Peyer's patch (tissue), 4 donors: ENCODE data around the gene ANG. TPM values are rescaled to one million over a fixed set of nuclear protein-coding genes. Genes with fewer than 3 reads are reported as not detected.
"Not testable (repeated sequence)": the region's sequence is repeated elsewhere in the genome, so short reads cannot be mapped to it uniquely, and the experiment has no call there.

Source experiments
- DNase-seq, 3 donors: peaks; one replicate each; pipeline ENCODE4 v3.0.0-alpha.2; 2017 to 2019
- H3K27ac ChIP-seq, 4 donors: fragments of 200-600 bp; sonication (generic); one replicate each; pipeline ENCODE4 v1.5.1; 2016 to 2019
- H3K27me3 ChIP-seq, 2 donors: fragments of 200-600 bp; sonication (generic); one replicate each; pipeline ENCODE4 v1.5.1; 2019
- H3K36me3 ChIP-seq, 3 donors: fragments of 200-600 bp; sonication (generic); one replicate each; pipeline ENCODE4 v1.5.1; 2016 to 2019
- H3K4me1 ChIP-seq, 4 donors: fragments of 200-600 bp; sonication (generic); one replicate each; pipeline ENCODE4 v1.5.1; 2016 to 2019
- H3K4me3 ChIP-seq, 4 donors: fragments of 200-600 bp; sonication (generic); 1 replicate in 3 of 4; 2 replicates in 1 of 4; pipeline ENCODE4 v1.5.1; 2016 to 2019; ENCODE audit warnings: mild to moderate bottlenecking in 1 of 4
- H3K9me3 ChIP-seq, 4 donors: fragments of 200-600 bp; sonication (generic); one replicate each; pipeline ENCODE4 v1.5.1; 2016 to 2019; ENCODE audit warnings: mild to moderate bottlenecking in 1 of 4
- CTCF ChIP-seq, 6 experiments: fragments of 450-650 bp in 4 of 6; fragments of 200-600 bp in 2 of 6; sonication (generic) in 1 of 6; IDR thresholded peaks; one replicate each; pipeline ENCODE4 v1.5.1; 2017 to 2019; ENCODE audit warnings: antibody characterized with exemption in 6 of 6, mild to moderate bottlenecking in 3 of 6, moderate library complexity in 1 of 6
- POLR2A ChIP-seq, 2 donors: fragments of 450-650 bp; IDR thresholded peaks; one replicate each; pipeline ENCODE4 v1.5.1; 2017; ENCODE audit warnings: antibody characterized with exemption in 2 of 2, mild to moderate bottlenecking in 2 of 2, moderate library complexity in 2 of 2
- total RNA-seq, 4 donors: library from RNA; depleted of rRNA; stranded (reverse); fragments of >200 nt; gene quantifications; one replicate each; pipeline ENCODE4 v1.1.0, GENCODE V29; 2016

Gene ANG
- total RNA-seq, 4 donors from 2014 or later = 19.6 to 22.3 (median 20.0) TPM

- H3K27me3 ChIP-seq = no peaks in the 10 kb centered on the region
- no peaks in the 10 kb centered on the region for H3K9me3 ChIP-seq
- H3K27ac ChIP-seq = no peak overlapping the region
- DNase-seq = no peak
- H3K4me1 ChIP-seq = no peaks in the 10 kb centered on the region
- H3K36me3 ChIP-seq = no peaks in the 10 kb centered on the region
- TF ChIP-seq POLR2A (IDR thresholded peaks at IDR 0.05) (no peak), CTCF (IDR thresholded peaks at IDR 0.05) (no peak)
- no peak overlapping the region for H3K4me3 ChIP-seq
These were observed 43.9 kb downstream of the ANG start for GRCh38 chr14:20732477-20732876.

- Histone ChIP-seq H3K36me3 (no peaks in the 10 kb centered on the region), H3K4me3 (no peak overlapping the region), H3K4me1 (no peaks in the 10 kb centered on the region), H3K27me3 (no peaks in the 10 kb centered on the region), H3K27ac (peak overlapping the region in 1 of 4 donors; percentile 39), H3K9me3 (no peaks in the 10 kb centered on the region)
- no peak for DNase-seq
- no peak for TF ChIP-seq POLR2A (IDR thresholded peaks at IDR 0.05)
- TF ChIP-seq CTCF (IDR thresholded peaks at IDR 0.05) = no peak
These were observed 44.5 kb downstream of the ANG start for GRCh38 chr14:20732979-20733635.

GRCh38 chr14:20733684-20734429 is 45.3 kb downstream of the ANG start:
- no peaks in the 10 kb centered on the region for H3K27me3 ChIP-seq
- H3K4me1 ChIP-seq = no peaks in the 10 kb centered on the region
- TF ChIP-seq POLR2A (IDR thresholded peaks at IDR 0.05) (no peak), CTCF (IDR thresholded peaks at IDR 0.05) (no peak)
- peak overlapping the region in 1 of 4 donors; percentile 46 for H3K27ac ChIP-seq
- H3K4me3 ChIP-seq = no peak overlapping the region
- DNase-seq = no peak
- H3K36me3 ChIP-seq = no peaks in the 10 kb centered on the region
- H3K9me3 ChIP-seq = no peaks in the 10 kb centered on the region

- peak overlapping the region in 1 of 4 donors; percentile 46 for H3K27ac ChIP-seq
- H3K9me3 ChIP-seq = no peaks in the 10 kb centered on the region
- DNase-seq = peak in 2 of 3 donors; percentile 47 to 67
- H3K36me3 ChIP-seq = no peaks in the 10 kb centered on the region
- no peaks in the 10 kb centered on the region for H3K4me1 ChIP-seq
- H3K27me3 ChIP-seq = no peaks in the 10 kb centered on the region
- no peak for TF ChIP-seq POLR2A (IDR thresholded peaks at IDR 0.05)
- no peak for TF ChIP-seq CTCF (IDR thresholded peaks at IDR 0.05)
- H3K4me3 ChIP-seq = no peak overlapping the region
These were observed 45.9 kb downstream of the ANG start for GRCh38 chr14:20734430-20734806.

- H3K9me3 ChIP-seq, H3K4me1 ChIP-seq, H3K27ac ChIP-seq, H3K36me3 ChIP-seq, DNase-seq, H3K4me3 ChIP-seq, H3K27me3 ChIP-seq: not testable (repeated sequence)
These were observed 49.7 kb downstream of the ANG start for GRCh38 chr14:20738292-20738691.

- DNase-seq = no peak
- TF ChIP-seq CTCF (IDR thresholded peaks at IDR 0.05) = no peak
- TF ChIP-seq POLR2A (IDR thresholded peaks at IDR 0.05) = no peak
- no peak overlapping the region for H3K27ac ChIP-seq
These were observed 53.6 kb downstream of the ANG start for GRCh38 chr14:20742132-20742531.

More at GRCh38 chr14:20742132-20742531, 53.6 kb downstream of the ANG start:
- no peaks in the 10 kb centered on the region for H3K36me3 ChIP-seq
- H3K4me1 ChIP-seq = no peaks in the 10 kb centered on the region
- no peaks in the 10 kb centered on the region for H3K9me3 ChIP-seq
- no peaks in the 10 kb centered on the region for H3K27me3 ChIP-seq
- H3K4me3 ChIP-seq = no peak overlapping the region
